NCI-H82 (cell line): ENCODE measurements around the gene ATP6V0A4.
A peak's percentile ranks its signal among the peaks of the same experiment; 100 is the strongest.
"Not testable (repeated sequence)": the region's sequence is repeated elsewhere in the genome, so short reads cannot be mapped to it uniquely, and the experiment has no call there.

ENCODE experiments used
- DNase-seq: peaks from one replicate; lab custom pipeline; 2025; lab: John Stamatoyannopoulos, UW

ATP6V0A4 gene

DNA sequence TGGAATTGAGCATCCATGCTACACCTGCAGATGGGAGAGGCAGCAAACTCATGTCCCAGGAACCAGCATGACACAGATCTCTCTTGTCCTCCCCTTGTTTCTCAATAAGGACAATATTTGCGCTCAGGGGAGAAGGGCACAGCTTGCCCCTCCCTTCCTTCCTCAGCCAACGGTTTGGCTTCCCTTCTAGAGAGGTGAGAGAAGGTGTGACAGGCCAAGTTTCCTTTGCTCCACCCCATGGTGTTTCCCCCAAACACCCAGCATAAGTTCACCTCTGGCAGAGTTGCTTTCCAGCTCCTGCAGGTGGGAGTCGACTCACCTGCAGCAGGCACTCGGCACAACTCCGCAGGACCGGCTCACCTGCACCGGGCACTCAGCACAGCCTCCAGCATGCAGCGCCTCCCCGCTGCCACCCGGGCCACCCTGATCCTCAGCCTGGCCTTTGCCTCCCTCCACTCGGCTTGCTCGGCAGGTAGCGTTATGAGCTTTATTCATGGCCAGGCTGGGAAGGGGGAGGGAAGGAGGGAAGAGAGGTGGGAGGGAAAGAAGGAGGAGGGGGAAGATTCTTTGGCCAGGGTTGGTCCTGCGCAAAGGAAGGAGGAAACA lies at the start of gene ATP6V0A4, which contains the start of gene TMEM213:
Gene ATP6V0A4 (minus strand): TSS at position 482 of the 606 bp plus-strand sequence. CDS start 26,949 bp downstream, outside the sequence.
Gene TMEM213 (plus strand): TSS at position 280 of the 606 bp plus-strand sequence. CDS start 111 bp downstream, at position 391.
- DNase-seq: peak; percentile 9

DNA sequence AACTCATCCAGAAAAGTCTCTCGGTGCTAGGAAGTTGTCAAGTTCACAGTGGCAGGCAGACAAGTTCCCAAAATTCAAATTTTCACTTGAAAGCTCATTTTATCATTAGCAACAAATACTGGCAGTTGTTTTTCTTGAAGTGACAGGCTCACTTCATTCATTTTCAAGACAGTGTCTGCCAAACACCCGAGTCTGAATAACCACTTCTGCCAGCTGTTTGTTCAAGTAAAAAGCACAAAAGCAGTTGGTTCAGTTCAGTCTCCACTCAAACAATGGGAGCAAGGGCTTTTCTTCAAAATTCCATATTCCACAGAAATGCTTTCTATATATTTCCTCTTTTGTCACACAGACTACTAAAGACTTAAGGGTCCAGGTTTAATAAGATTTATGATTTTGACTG lies 47.7 kb upstream of the ATP6V0A4 start:
- DNase-seq: no peak

DNA sequence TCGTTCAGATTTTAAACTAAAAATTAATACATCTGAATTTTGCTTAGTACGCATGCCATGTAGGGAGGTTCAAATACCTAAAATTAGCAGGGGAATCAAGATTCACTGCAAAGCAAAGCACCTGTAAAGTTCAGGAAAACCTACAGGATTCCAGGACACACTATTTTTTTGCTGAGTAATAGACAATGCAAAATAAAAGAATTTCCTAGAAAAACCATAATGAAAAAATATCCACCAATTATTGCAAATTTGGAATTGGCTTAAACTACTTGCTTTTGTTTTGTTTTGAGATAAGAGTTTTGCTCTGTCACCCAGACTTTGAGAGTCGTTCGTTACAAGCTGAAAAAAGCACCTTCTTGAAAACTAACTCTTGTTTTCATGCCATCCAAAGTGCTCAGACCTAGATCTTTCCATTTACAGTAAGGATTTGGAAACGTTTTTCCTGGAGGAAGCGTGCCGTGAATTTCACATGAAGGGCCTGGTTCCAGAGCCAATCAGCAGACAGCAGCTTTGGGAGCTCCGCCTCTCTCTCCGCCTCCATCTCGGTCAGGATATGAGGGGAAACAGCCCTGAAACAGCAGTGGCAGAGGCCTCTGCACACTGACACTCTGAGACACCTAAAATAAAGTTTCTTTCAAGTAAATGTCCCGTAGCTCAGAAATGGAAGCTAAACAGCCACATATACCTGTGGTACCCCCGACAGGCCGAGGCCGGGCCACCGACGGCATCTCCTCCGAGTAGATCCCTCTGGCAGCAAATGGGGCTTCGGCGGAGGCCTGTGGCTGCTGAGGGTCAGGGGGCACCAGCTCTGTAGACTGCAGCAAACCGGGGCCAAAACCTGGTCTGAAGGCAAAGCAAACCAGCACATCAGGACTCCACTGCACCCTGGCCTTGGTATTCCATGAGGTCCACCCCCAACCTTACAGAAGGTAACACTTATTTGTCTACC lies 45.9 kb upstream of the ATP6V0A4 start:
- DNase-seq: no peak

DNA sequence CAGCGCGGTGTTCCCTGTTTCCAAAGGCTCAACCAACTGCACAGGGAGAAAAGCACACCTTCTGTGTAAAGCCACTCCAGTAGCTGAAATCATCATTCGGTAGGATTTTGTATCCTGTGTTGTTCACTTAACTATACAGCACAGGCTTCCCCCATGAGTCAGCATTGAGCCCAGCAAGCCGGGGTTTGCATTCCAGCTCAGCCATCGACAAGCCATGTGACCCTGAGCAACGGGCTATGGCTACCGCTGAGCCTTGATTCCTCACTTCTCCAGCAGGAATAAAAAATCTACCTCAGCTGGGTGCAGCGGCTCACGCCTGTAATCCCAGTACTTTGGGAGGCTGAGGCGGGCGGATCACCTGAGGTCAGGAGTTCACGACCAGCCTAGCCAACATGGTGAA lies 44.1 kb upstream of the ATP6V0A4 start:
- DNase-seq: no peak

DNA sequence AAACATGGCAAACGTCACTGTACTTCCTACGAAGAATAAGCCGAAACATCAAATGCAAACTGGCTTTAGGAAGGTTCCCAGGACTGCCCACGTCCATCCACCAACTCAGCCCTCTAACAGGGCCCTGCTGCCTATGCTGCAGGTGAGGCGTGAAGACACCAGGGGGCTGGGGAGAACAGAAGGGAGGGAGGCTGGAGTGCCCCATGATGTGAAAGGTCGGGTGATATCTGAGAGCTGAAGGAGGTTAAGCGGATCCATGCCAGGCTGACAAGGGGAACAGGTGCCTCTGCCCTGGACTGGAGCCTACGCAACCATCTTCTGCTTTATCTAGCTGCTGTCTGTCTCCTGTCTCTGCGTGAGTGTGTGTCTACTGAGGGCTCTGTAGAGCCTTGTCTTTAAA lies 40.2 kb upstream of the ATP6V0A4 start:
- no peak for DNase-seq

DNA sequence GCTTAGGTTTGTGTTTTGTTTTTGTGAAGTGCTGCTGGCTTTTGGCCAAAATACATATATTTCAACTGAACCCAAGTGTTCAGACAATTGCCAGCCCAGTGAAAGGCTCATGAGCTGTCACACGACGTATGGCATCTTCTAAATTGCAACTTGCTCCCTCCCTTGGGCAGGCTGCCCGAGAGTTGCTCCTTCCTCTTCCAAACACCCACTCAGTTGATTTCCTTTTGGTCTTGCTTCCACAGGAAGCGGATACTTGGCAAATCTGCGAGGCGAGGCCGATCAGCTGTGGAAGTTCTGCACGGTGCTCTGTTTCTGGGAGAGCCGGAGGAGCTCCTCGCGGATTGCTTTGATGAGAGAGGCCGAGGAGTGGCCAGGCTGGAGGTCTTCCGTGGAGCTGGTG lies 39.6 kb upstream of the ATP6V0A4 start:
- no peak for DNase-seq

DNA sequence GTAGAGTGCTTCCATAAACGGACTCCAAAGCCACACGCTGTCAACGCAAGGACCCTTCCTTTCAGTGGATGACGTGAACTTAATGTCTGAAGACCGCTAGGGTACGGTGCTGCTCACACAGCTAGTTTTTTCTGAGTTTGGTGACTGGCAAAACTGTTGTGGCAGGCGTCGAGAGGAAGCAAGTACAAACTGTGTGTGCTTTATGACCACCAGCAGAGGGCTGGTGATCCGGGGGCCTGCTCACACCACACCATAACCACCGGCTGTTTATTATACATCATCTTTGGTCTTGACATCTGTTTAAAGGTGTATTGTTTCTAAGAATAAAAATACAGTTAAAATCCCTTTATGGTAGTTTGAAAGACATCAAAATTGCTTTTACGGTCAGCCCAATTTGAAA lies 37.1 kb upstream of the ATP6V0A4 start:
- DNase-seq: no peak

DNA sequence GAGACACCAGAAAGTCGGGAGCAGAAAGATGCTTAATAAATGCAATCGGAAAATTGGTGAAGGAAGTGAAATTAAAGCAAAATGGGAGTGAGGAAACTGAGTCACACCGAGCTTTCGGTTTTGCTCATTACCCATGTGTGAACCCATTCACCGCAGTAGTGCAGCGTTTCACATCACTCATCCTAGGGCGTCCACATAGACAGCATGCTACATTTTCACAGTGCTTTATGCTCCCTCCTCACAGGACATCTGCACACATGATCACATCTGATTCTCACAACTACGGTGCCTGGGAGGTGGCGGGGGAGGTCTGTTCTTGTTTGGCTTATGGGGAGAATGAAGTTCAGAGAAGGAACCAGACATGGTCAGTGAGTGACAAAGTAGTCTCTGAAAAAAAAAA lies 36.6 kb upstream of the ATP6V0A4 start:
- DNase-seq: no peak

DNA sequence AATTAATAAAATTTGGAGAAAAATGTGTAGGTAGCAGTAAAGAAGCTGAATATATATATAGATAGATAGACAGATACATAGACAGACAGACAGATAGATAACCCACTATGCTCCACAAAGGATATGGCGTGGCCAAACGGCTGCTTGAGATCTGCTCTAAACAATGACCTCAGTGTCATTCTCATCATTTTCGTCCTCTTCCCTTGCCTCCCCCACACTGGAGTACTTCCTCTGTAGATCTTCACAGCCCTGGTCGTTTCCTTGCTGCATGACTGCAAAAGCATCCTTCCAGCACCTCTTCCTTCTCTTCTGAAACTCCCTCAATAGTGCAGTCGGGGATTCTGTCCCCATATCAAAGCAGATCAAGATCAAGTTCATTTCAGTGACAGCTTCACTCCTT lies 35.6 kb upstream of the ATP6V0A4 start:
- no peak for DNase-seq

DNA sequence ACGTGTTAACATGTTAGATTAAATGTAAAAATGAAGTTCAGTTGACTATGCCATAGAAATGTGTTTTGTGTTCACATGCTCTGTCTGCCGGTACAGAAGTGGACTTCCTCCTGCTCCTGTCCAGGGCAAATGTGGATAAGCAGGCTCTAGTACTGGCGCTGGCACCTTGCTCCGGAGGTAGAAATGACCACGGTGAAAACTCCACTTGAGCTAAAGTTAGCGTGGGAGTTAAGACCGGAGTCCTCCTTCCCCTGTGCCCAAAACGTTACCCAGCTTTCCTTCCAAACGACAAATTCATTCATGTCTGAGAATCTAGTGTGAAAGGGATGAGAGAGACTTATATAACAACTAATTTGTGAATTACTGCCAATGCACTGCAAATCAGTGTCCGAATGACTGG lies 35.0 kb upstream of the ATP6V0A4 start:
- DNase-seq: no peak

DNA sequence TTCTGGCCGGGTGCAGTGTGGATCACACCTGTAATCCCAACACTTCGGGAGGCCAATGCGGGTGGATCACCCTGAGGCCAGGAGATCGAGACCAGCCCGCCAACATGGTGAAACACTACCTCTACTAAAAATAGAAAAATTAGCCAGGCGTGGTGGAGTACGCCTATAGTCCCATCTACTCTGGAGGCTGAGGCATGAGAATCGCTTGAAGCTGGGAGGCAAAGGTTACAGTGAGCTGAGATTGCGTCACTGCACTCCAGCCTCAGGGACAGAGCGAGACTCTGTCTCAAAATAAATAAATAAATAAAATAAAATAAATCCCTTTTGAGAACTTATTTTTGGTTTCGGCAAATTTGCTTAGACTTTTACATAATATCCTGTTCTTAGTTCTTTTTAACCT lies 31.3 kb upstream of the ATP6V0A4 start:
- no peak for DNase-seq

DNA sequence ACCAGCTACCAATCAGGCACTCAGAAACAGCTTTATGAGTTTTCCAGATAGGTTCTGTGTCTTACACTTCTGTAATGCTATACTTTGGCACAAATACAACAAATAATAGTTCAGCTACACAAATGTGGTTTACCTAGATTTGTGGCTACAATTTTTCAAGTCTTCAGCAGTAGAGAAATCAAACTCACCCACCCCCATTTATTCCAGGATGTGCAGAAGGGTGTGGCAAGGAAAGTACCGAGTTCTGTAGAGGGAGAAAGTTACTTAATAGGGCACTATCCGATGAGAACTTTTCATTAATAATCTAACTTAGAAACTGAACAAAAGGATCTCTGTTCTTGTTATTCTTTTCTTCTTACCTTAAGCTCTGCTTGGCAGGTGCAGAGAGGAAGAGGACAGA lies 30.3 kb upstream of the ATP6V0A4 start:
- DNase-seq: no peak

DNA sequence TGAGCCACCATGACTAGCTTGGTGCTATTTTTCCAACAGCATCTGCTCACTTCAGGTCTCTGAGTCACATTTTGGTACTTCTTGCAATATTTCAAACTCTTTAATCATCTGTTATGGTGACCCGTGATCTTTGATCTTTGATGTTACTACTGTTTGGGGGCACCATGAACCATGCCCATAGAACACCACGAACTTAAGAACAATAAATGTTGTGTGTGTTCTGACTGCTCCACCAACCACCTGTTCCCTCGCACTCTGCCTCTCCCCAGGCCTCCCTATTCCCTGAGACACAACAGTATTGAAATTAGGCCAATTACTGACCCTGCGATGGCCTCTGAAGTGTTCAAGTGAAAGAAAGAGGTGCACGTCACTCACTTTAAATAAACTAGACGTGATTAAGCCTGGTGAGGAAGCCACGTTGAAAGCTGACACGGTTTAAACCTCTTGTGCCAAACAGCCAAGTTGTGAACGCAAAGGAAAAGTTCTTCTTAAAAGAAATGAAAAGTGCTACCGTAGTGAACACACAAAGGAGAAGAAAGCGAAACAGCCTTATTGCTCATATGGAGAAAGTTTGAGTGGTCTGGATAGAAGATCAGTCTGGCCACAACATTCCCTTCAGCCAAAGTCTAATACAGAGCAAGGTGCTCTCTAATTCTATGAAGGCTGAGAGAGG lies 27.2 kb upstream of the ATP6V0A4 start:
- no peak for DNase-seq

DNA sequence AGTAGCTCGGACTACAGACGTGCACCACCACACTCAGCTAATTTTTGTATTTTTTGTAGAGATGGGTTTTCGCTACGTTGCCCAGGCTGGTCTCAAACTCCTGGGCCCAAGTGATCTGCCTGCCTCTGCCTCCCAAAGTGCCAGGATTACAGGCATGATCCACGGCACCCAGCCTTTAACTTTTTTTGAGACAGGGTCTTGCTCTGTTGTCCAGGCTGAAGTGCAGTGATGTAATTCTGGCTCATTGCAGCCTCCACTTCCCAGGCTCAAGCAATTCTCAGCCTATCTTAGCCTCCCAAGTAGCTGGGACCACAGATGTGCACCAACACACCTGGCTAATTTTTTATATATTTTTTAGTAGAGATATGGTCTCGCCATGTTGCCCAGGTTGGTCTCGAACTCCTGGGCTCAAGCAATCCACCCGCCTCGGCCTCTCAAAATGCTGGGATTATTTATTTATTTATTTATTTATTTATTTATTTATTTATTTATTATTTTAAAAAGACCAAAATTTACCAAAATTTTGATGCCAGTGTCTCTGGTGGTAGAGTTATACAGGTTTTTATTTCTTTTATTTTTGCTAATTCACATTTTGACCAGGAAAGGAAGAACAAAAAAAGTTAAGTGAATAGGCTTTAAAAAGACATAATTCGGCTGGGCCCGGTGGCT lies 25.0 kb upstream of the ATP6V0A4 start:
- DNase-seq: no peak

DNA sequence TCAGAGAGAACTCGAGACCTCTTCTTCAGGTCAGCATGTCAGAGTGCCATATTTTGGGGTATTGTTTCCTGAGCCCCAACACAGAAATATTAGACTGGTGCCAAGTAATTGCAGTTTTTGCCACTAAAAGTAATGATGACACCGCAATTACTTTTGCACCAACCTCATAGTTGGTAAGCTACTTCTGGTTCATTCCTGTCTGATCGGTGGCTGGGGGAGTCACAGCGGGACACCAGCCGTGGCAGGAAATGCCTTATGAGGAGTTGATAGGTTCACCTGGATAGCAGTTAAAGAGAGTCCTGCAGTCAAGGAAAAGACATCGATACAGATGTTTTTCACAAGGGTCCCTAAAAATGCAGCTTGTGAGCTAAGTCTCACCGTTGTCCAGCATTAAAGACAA lies 23.9 kb upstream of the ATP6V0A4 start:
- no peak for DNase-seq

DNA sequence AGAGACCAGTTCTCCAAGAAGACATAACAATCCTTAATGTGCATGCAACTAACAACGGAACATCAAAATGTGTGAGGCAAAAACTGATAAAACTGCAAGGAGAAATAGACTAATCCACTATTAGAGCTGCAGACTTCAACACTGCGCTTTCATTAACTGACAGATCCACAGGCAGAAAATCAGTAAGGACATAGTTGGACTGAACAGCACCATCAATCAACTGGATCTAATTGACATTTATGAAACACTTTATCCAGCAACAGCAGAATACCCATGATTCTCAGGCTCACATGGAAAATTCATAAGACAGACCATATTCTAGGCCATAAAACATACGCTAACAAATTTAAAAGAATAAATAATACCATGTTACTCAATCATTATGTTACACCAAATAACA lies 21.6 kb upstream of the ATP6V0A4 start:
- peak; percentile 24 for DNase-seq

DNA sequence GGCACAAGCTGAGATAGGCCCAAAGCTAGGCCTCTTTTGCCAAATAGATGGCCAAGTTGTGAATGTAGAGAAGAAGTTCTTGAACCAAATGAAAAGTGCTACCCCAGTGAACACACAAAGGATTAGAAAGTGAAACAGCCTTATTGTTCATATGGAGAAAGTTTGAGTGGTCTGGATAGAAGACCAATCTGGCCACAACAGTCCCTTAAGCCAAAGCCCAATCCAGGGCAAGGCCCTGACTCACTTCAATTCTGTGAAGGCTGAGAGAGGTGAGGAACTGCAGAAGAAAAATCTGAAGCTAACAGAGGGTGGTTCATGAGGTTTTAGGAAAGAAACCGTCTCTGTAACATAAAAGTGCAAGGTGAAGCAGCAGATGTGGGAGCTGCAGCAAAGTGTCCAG lies 18.7 kb upstream of the ATP6V0A4 start:
- no peak for DNase-seq

DNA sequence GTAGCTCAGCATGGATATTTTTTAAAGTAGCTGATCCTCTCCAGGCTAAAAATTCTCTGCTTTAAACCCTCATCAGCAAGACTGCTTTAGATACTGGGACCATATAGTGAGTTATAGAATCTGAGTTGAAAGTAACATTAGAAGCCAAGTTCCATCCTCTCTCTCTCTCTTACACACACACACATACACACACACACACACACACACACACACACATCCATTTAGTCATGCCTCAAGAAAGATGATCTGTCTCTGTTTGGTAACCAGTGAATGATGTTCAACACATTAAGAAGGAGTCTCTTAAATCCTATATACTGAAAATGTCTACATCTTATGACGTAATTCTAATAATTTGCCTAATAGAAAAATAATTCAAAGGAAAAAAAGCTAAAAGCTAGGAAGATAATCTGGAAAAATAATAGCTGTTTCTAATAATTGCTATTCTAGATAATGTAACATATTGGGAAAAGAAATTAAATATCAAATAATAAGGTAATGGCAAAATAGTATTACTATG lies 16.9 kb upstream of the ATP6V0A4 start:
- no peak for DNase-seq

DNA sequence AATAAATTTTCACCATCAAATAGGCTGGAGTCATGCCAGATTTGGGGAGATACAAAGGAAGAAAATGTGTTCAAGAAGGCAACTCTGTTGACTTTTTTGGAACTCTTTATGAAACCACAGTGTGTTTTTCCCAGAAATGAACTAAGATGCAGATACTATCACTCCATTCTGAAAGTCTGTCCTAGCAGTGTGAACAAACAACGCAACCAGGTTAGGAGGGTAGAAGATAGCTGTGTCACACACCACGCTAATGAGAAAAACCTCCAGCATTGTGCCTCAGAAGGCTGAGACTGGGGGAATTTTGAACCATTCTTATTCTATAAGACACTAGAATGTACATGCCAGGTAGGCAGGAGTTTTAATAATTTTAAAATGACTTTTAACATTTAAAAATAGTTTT lies 15.9 kb upstream of the ATP6V0A4 start:
- no peak for DNase-seq

DNA sequence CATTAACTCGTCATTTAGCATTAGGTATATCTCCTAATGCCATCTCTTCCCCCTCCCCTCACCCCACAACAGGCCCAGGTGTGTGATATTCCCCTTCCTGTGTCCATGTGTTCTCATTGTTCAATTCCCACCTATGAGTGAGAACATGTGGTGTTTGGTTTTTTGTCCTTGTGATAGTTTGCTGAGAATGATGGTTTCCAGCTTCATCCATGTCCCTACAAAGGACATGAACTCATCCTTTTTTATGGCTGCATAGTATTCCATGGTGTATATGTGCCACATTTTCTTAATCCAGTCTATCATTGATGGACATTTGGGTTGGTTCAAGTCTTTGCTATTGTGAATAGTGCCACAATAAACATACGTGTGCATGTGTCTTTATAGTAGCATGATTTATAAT lies 13.3 kb upstream of the ATP6V0A4 start:
- not testable (repeated sequence) for DNase-seq

DNA sequence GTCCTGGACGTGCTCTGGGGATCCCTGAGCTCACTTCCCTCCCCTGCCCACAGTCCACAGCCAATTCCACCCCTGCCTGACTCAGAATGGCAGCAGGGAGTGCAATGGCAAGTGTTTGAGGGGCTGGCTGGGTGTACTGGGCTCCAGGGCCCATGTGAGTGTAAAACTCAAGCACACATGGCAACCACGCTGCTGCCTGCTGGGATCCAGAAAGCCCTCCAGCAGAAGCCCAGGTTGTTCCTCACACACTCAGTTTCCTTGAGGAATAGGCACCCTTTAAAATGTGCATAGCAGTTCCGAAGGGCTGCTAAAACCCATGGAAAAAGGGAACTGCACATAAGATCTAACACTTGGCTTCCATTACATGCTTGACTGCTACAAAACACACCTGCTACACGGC lies 11.3 kb upstream of the ATP6V0A4 start:
- no peak for DNase-seq

DNA sequence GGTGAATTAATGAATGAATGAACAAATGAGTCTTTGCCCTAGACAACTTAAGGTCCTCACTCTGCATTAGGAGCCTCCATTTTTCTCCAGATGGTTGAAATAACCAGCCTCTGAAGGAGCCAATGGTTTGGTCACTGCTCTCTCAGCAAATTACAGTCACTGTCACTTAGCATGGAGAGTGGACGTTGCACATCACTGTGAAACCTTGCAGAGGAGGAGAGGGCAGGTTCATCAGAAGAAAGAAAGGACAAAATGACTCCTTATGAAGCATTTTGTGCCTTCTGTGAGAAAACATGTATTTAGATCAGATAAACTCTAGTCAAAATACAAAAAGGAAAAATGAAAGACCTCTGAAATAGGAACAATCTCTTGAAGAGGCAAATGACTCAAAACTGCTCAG lies 6.6 kb upstream of the ATP6V0A4 start:
- no peak for DNase-seq
